GM19099 (cell line): ENCODE results near the gene NFATC2.

Experiments used
- POLR2A ChIP-seq: IDR thresholded peaks from 3 replicates; pipeline ENCODE4 v1.6.1; 2011; ENCODE audit warnings: low read depth; ENCODE audit not compliant: insufficient read length; ENCODE audit errors: extremely low read depth

The NFATC2 gene

DNA sequence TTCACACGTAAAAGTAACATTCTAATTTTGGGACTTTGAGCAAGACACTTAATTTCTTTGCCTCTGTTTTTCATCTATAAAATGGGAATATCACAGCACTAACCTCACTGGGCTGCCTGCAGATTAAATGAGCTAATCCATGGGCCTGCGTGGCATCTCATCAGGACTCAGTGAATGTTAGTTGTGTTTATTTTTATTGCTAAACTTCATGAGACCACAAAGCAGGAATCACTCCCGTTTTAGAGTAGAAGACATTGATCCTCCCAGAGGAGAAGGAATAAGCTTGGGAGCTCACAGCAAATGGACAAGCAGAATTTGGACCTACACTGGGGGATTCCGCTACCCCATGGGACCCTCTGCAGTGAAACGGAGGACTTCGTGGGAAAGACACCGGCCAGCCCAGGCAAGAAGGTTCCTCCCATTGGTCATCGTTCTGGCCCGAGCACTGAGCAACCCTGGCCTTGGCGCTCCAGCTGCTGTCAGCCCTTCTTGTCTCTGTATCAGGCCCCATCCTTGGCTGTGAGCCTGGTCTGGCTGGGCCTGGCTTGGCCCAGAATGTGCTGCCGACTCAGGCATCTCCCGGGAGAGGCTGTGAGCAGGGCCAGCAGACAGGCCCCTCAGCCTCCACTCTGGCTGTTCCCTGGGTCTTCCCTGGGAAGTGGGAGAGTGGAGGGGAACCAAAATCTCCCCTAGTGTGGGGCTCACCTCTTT, 79.8 kb downstream of the NFATC2 start:
- TF ChIP-seq POLR2A, result no peak

DNA sequence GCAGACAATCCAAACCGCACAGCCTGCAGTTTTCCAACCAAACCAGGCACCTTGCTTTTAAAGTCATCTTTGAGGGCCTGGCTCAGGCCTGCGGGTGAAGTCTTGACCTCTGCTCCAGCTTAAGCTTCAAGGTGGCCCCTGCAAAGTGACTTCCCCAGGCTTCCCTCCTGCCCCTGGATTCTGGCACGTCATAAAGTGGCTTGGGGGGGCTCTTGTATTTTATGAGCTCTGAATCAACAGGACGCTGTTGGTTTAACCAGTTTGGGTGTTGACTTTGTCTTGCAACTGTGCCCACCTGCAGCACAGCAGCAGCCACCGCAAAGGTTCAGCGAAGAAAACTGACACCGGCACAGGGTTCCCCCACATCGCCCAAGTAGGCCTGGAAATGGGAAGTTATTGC, 81.2 kb downstream of the NFATC2 start:
- no peak for TF ChIP-seq POLR2A

DNA sequence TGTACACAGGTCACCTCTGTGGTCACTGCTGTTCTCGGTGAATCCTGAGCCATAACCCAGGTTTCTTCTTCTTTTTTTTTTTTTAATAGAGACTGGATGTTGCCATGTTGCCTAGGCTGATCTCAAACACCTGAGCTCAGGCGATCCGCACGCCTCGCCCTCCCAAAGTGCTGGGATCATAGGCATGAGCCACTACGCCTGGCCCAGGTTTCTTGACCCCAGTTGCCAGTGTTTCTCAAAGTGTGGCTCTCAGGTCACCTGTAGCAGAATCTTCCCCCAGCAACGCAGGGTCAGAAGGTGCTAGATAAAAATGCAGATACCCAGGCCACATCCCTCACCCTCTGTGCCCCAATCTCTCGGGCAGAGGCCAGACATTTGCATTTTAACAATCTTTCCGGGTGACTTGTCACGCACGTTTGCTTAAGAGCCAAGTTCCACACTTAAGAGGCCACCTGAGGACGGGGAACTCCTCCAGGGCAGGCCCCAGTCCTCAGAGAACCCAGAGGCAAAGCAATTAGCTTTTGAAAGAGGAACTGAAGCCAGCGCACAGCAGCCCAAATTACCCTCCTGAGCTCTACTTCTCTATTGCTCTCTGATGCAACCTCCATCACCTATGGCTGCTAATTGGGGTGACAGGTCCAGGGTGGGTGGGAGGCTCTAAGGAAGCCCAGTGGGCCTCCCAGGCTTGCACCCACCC, 81.8 kb downstream of the NFATC2 start:
- TF ChIP-seq POLR2A, result no peak

DNA sequence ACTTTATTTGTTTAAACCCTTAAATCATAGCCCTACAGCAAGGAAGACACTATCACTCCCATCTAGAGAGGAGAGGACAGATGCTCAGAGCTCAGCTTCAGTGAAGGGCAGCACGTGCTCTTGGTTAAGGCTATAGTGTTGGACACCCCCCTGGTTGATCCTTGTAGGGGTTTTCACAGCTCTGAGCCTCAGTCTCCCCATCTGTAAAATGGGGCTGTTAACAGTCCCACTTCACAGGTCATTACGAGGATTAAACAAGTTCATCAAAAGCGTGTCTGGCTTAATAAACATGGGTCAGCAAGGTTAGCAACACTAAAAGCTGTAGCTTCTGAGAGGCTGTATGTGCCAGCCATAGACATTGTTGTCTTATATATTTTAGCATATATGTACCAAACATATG, 82.4 kb downstream of the NFATC2 start:
- no peak for TF ChIP-seq POLR2A

DNA sequence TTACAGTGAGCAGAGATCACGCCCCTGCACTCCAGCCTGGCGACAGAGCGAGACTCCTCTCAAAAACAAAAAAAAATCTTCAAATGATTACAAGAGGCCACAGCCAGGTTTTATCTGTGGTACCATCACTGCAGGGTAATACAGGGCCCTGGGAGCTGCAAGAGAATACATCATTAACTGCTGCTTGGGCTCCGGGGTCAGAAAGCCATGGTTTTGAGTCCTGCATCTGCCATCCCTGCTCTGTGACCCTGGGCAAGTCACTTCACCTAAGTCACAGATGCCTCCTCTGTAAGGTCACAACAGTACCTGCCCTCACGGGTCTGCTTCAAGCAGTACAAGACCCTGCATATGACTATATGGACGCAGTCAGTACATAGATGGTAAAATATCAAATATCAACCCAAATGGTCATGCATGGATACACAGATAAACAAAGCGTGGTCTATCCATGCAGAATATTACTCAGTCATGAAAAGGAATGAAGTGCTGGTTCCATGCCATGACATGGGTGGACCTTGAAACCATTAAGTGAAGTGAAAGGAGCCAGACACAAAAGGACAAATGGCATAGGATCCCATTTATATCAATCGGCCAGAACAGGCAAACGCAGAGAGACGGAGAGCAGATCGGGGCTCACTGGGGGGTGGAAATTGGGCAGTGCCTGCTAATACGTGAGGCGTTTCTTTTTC, 83.6 kb downstream of the NFATC2 start:
- no peak for TF ChIP-seq POLR2A

DNA sequence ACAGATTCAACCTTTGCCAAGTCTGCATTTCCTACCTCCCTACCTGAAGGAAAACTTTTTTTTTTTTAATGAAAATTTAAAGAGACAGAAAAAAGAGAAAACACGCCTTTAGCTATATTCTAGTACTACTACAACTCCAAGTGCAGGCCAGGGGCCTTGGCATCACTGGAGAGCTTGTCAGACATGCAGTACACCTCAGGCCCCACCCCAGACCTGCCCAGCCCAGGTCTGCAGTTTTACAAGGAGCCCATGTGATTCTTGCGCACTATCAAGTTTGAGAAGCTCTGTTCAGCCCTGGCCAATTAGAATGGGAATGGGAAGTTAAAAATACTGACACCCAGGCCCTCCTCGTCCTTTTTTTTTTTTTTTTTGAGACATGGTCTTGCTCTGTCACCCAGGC, 85.0 kb downstream of the NFATC2 start:
- no peak for TF ChIP-seq POLR2A

DNA sequence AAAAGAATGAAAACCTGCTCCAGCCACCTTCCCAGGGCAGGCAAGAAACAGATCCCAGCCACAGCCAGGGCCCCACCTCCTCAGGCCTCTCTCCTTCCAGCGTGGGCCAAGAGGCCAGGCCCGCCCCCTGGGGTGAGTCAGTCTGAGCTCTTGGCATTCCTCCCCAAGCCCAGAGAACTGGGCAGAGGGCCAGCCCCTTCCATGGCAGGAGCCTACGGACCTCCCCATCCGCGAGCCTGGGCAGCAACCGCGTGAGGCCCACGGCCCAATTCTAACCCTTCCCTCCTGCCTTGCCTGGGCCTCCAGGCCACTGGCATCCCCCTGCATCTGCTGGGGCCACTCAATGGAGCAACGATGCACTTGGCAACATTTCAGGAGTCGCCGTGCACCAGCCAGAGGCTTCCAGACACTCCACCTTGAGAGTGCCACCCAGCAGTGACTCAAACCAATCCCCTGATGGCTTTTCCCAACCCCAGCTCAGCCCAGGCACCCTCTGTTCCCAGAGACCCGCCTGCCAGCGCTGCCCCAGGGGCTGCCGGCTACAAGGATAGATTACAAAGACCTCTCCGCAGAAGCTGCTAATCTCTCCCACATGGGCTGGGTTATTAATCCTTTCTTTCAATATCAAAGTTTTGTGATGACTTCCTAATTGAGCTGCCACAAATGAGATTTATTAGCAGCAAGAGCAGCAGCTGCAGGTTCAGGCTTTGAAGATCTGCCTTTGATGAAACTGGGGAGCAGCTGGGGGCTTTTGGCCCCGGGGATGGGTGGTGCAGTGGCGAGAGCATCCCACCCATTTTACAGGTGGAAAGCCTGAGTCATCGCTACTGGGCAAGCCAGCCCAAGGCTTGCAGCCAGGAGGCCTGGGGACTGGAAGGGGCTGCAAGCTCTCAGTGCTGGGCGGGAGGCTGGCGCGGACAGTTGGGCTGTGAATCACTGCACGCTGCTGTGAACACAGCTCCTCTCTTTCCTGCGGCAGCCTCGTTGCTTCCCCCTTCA, 85.7 kb downstream of the NFATC2 start:
- TF ChIP-seq POLR2A, result no peak

DNA sequence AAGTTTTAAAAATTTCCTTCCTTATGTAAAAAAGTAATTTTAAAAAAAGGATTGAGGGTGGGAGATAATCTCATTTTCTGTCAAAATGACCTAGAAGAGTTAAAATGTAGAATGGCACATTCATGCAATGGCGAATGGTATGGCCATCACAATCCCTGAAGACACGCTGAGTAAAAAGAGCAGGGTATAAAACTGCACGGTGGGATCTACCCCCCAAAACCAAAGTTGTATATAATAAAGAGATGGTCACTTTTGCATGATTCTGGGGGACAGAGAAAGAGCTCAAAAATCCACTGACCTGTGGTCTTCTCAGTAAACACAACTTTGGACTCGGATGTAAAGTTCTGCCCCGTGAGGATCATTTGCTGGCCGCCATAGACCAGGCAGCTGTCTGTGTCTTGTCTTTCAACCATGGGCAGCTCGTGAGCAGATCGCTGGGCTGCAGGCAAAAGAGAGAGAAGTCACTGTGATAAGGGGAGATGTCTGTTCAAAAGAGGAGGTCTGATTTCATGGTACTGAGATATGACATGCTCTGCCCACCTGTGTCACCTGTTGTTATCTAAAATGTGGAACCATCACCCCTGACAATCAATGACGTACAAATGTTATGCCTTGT, 88.2 kb downstream of the NFATC2 start:
- no peak for TF ChIP-seq POLR2A

DNA sequence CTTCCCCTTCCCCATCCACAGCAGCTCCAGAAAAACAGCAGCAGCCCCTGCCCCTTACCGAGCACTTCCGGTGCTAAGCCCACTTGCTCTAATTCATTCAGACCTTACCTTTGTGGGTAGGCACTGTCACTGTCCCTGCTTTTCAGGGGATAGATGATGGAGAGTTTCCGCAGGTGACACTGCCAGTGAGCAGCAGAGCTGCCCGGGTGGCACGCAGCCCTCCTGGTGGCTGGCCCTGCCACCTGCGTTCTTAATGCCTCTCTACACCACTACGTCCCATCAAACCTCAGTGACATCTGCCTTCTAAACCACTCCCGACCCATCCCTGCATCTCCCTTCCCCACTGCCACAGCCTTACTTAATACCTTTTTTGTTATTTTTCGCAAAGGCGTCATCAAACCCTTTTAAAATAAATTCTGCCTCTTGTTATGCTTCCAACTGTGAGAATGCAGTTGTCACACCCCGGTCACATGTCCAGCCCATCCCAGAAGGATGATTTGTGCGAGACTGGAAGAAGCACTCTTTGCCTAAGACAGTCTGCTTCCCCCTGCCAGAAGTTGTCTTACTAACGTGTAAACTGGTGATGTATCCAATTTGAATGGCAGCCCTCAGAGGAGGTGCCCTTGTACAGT, 89.7 kb downstream of the NFATC2 start:
- no peak for TF ChIP-seq POLR2A

DNA sequence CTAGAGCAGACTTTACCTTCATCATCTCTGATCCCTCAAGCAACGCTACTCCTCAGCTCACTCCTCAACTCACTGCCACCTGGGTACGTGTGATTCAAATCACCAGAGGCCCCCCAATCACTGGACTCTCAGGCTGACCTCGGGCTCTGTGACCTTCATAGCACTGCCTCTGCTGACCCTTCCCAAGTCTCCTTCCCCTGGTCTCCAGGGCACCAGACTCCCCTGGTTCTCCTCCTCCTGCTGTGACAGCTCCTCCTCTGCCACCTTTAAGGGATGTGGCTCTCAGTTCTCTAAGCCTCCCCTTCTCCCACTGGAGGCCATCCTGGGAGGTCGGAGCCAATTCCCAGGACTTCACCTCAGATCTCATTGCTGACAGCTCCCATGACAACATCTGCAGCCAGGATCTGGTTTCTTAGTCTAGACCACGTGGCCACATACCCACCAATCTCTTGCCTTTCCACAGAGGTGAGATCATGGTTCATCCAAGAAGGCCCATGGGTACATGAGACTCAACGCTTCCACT, 90.4 kb downstream of the NFATC2 start:
- TF ChIP-seq POLR2A, result no peak

DNA sequence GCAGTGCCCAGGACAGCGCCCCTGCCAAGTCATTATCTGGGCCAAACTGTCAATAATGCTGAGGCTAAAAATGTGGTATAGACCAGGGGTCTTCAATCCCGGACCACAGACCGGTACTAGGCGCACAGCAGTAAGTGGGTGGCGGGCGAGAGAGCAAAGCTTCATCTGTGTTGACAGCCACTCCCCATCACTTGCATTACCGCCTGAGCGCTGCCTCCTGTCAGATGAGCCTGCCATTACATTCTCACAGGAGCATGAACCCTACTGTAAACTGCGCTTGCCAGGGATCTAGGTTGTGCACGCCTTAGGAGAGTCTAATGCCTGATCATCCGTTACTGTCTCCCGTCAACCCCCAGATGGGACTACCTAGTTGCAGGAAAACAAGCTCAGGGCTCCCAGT, 91.0 kb downstream of the NFATC2 start:
- no peak for TF ChIP-seq POLR2A

DNA sequence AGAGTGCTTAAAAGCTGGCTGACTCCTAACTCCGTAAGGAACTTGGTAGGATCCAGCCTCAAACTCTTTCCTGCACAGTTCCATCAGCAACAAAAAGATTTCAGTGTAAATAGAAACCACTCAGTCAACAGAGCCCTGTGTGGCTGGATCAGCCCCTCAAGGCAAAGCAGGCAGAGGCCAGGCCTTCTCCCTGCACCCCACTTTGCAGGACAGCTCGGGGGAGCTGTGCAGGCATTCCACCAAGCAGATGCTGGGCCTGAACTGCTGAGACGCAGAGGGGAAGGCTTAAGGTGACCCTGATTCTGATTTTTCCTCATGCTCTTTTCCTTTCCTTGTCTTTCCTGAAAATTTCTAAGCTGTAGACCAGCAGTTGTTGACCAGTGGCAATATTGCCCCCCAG, 91.5 kb downstream of the NFATC2 start:
- no peak for TF ChIP-seq POLR2A

DNA sequence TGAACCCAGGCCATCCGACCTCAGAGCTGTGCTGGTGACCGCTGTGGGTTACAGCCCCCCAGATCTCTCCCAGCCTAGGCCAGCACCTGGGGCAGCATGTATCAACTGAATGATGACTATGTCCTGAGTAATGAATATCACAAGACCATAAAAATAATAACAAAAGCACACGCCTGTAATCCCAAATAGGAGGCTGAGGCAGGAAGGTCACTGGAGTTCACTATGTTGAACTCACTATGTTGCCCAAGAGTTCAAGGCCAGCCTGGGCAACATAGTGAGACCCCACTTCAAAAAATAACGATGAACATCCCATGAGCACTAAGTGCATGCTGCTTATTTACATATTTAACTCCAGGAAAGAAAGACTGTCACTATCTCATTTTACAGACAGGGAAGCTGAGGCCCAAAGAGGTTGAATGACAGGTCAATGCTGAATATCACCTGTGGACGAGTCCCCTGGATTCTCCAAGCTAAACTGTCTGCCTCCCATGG, 92.3 kb downstream of the NFATC2 start:
- TF ChIP-seq POLR2A, result no peak
